Memory B cell (primary cell): ENCODE data around the gene LMAN2L.

Experiments
- ATAC-seq: fragments of 150-1000 bp; cut with Tn5 transposase; 2 replicates; pipeline ENCODE4 v1.10.0; 2021; ENCODE audit warnings: low read depth, mild to moderate bottlenecking, moderate library complexity
- DNase-seq, 2 donors: peaks; one replicate each; pipeline ENCODE4 v3.0.0; 2022; ENCODE audit warnings: low spot score in 2 of 2
- H3K27ac Mint-ChIP-seq: one replicate; pipeline ENCODE4 v1.8.0; 2022; ENCODE audit warnings: mild to moderate bottlenecking, moderate library complexity, mixed read lengths
- H3K27me3 Mint-ChIP-seq: one replicate; pipeline ENCODE4 v1.8.0; 2022; ENCODE audit warnings: mixed read lengths
- H3K36me3 Mint-ChIP-seq: one replicate; pipeline ENCODE4 v1.8.0; 2022; ENCODE audit warnings: mild to moderate bottlenecking, mixed read lengths
- H3K4me1 Mint-ChIP-seq: one replicate; pipeline ENCODE4 v1.8.0; 2022; ENCODE audit warnings: mixed read lengths
- H3K4me3 Mint-ChIP-seq: one replicate; pipeline ENCODE4 v1.8.0; 2022; ENCODE audit warnings: mild to moderate bottlenecking, moderate library complexity, mixed read lengths
- H3K9me3 Mint-ChIP-seq: one replicate; pipeline ENCODE4 v1.8.0; 2022; ENCODE audit warnings: mixed read lengths

The LMAN2L gene

DNA sequence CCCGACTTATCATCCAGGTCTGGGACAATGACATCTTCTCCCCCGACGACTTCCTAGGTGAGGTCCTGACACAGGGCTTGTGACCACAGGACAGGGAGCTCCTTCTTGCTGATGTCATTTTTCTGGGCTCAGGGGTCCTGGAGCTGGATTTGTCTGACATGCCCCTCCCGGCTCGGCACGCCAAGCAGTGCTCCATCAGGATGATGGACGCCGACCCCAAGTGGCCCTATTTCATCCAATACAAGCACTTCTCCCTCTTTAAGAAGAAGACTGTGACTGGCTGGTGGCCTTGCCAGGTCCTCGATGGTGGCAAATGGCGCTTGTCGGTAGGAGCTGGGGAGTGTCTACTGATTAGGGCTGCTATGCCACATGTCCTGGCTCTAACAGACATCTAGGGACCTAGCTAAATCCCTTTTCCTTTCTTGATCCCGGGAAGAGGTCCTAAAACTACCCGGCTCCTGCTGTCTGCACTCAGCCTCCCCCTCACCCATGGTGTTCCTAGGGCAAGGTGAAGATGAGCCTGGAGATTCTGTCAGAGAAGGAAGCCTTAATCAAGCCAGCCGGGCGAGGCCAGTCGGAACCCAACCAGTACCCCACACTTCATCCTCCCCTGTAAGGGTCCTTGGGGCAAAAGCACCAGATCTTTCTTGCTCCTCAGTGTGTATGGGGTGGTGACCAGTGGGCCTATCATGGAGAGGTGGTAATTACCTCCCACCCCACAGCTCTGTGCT, 36.7 kb downstream of the LMAN2L start:
- ATAC-seq = no peak
- H3K4me1 Mint-ChIP-seq = peaks cover 6% of the 10 kb centered on the region
- peaks cover 13% of the 10 kb centered on the region for H3K36me3 Mint-ChIP-seq
- DNase-seq = no peak
- no peak overlapping the region for H3K4me3 Mint-ChIP-seq
- no peak overlapping the region for H3K27ac Mint-ChIP-seq
- no peaks in the 10 kb centered on the region for H3K27me3 Mint-ChIP-seq
- no peaks in the 10 kb centered on the region for H3K9me3 Mint-ChIP-seq

DNA sequence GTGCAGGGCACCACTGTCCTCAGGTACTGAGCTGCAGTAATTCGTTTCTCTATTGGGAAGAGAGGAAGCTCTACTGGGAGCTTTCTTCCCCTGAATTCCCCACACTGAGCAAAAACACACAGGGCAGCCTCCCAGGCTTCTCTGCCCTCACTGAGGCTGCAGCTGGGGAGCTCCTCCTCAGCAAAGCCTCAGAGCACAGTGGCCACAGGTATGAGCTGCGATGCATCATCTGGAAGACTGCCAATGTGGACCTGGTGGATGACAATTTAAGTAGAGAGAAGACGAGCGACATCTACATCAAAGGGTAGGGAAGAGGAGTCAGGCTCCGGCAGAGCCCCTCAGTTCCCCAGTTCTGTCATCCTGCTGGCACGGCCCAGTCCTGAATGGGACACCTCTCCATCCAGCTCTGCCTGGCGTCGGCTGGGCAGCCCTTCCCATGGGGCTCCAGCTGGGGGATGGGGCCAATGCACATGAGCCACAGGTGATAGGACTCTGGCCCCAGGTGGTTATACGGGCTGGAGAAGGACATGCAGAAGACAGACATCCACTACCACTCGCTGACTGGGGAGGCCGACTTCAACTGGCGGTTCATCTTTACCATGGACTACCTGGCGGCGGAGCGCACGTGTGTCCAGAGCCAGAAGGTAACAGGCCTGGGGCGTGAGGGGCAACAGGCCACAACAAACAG, 37.6 kb downstream of the LMAN2L start:
- H3K4me1 Mint-ChIP-seq = peaks cover 6% of the 10 kb centered on the region
- H3K9me3 Mint-ChIP-seq = no peaks in the 10 kb centered on the region
- H3K4me3 Mint-ChIP-seq = no peak overlapping the region
- ATAC-seq (no peak), DNase-seq (no peak)
- H3K27me3 Mint-ChIP-seq = no peaks in the 10 kb centered on the region
- no peak overlapping the region for H3K27ac Mint-ChIP-seq
- peaks cover 13% of the 10 kb centered on the region for H3K36me3 Mint-ChIP-seq

DNA sequence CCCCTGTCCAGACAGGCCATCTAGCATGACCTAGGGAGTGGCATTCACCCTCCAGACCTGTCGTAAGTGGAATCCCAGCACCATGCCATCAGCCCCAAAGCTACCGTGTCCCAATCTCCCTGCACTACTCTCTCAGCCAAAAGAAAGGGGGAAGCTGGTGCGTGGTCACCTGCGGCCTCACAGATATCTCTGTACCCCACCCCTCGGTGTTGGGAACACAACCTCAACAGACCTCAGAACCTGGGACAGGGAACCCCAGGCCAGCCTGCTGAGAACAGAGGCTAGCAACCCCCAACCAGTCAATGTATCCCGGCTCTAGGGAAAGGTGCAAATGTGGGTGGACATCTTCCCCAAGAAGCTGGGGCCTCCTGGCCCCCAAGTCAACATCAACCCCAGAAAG, 38.2 kb downstream of the LMAN2L start:
- H3K4me1 Mint-ChIP-seq = peaks cover 6% of the 10 kb centered on the region
- no peak for DNase-seq
- H3K27me3 Mint-ChIP-seq = no peaks in the 10 kb centered on the region
- H3K4me3 Mint-ChIP-seq = no peak overlapping the region
- no peaks in the 10 kb centered on the region for H3K9me3 Mint-ChIP-seq
- no peak for ATAC-seq
- peaks cover 8% of the 10 kb centered on the region for H3K36me3 Mint-ChIP-seq
- no peak overlapping the region for H3K27ac Mint-ChIP-seq

DNA sequence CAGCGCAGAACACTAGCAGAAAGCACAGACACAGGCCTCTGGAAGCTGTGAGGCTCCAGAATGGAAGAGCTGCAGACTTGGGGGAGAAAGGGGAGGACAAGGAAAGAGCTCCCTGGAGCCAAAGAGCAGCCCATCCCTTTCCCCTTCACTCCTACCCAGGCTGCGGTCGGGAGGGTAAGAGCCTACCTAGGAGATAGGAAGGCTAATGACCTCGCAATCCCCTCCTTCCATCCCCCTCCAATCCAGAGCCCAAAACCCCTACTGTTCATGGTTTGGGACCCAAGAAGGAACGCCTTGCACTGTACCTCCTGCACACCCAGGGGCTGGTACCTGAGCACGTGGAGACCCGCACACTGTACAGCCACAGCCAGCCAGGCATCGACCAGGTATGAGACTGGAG, 39.8 kb downstream of the LMAN2L start:
- H3K4me1 Mint-ChIP-seq = peaks cover 6% of the 10 kb centered on the region
- no peak for ATAC-seq
- H3K4me3 Mint-ChIP-seq = no peak overlapping the region
- H3K27ac Mint-ChIP-seq = peak overlapping the region; percentile 7
- no peak for DNase-seq
- peaks cover 4% of the 10 kb centered on the region for H3K36me3 Mint-ChIP-seq
- H3K27me3 Mint-ChIP-seq = no peaks in the 10 kb centered on the region
- no peaks in the 10 kb centered on the region for H3K9me3 Mint-ChIP-seq

DNA sequence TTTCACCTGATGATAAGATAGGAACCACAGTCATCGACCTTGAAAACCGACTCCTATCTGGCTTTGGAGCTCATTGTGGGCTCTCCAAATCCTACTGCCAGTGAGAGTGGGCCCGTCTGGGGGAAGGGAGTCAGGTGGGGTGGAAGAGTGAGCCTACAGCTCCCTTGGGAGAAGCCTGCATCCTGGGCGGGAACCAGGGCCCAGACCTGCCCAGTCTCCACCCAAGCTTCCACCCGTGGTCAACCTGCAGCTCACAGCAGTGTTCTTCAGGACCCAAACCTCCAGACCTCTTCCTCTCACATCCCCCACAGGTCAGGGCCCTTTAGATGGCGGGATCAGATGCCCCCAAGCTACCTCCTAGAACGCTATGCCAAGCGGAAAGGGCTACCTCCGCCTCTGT, 40.2 kb downstream of the LMAN2L start:
- Mint-ChIP-seq H3K27ac (no peak overlapping the region), H3K4me1 (peaks cover 6% of the 10 kb centered on the region), H3K27me3 (no peaks in the 10 kb centered on the region), H3K4me3 (no peak overlapping the region), H3K36me3 (peaks cover 4% of the 10 kb centered on the region), H3K9me3 (no peaks in the 10 kb centered on the region)
- DNase-seq = no peak
- no peak for ATAC-seq

DNA sequence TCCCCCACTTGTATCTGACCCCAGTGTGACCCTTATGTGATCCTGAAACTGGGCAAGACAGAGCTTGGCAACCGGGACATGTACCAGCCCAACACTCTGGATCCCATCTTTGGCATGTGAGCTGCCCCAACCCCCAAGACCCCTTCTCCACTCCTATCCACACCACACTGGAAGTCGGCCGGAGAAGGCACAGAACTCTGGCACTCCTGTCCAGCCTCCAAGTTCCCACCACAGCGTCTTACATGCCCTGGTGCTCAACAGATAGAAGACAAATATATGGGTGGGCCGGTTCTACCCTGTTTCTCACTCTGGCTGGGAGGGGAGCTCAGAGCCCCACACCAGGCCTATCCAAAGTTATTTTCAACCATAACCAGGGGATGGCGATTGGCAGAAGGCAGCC, 40.8 kb downstream of the LMAN2L start:
- Mint-ChIP-seq H3K36me3 (peaks cover 2% of the 10 kb centered on the region), H3K4me3 (no peak overlapping the region), H3K27ac (no peak overlapping the region), H3K27me3 (no peaks in the 10 kb centered on the region), H3K9me3 (no peaks in the 10 kb centered on the region), H3K4me1 (peaks cover 6% of the 10 kb centered on the region)
- no peak for DNase-seq
- ATAC-seq = no peak

DNA sequence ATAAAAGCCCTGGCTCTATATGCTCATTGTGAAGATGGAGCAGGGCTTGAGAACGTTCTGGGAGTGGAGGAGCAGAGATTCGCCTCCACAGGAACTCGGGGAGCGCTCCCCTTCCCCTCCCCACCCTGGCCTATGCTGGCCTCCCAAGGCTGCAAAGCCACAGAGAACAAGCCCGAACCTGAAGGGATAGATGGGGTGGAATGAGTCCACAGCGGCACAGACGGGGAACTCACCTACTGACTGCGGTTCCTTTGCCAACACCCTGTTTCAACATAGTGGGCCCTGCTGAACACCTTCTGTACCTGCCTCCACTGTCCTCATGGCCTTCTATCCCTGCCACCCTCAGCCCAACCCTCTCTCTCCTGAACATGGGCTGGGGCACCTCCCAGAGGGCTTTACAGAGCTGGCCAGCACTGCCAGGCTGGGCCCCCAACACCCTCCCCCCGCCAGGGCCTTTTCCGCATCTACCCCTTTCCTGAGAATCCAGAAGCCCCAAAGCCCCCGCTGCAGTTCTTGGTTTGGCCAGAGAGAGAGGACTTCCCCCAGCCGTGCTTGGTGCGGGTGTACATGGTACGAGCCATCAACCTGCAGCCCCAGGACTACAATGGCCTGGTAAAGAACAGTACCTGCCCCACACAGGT, 41.5 kb downstream of the LMAN2L start:
- no peak for DNase-seq
- H3K4me3 Mint-ChIP-seq = no peak overlapping the region
- peaks cover 2% of the 10 kb centered on the region for H3K36me3 Mint-ChIP-seq
- peaks cover 6% of the 10 kb centered on the region for H3K4me1 Mint-ChIP-seq
- no peak for ATAC-seq
- no peaks in the 10 kb centered on the region for H3K27me3 Mint-ChIP-seq
- H3K9me3 Mint-ChIP-seq = no peaks in the 10 kb centered on the region
- H3K27ac Mint-ChIP-seq = no peak overlapping the region

DNA sequence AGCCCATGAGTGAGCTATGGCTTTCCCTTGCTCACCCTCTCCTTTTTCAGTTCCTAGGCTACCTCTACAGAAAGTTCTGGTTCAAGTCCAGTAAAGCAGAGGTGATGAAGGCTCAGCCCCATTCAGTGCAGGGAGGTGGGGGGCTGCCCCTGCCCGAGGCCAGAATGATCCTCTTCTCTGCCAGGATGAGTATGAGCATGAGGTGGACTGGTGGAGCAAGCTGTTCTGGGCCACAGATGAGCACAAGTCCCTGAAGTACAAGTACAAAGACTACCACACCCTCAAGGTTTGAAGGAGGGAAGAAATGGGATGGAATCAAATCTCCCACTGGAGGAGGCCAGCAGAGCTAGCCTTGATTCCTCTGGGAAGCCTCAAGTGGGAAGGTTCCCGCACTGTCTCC, 42.4 kb downstream of the LMAN2L start:
- H3K4me3 Mint-ChIP-seq = no peak overlapping the region
- DNase-seq (no peak), ATAC-seq (no peak)
- peaks cover 2% of the 10 kb centered on the region for H3K36me3 Mint-ChIP-seq
- H3K4me1 Mint-ChIP-seq = peaks cover 6% of the 10 kb centered on the region
- no peaks in the 10 kb centered on the region for H3K9me3 Mint-ChIP-seq
- no peak overlapping the region for H3K27ac Mint-ChIP-seq
- H3K27me3 Mint-ChIP-seq = no peaks in the 10 kb centered on the region

DNA sequence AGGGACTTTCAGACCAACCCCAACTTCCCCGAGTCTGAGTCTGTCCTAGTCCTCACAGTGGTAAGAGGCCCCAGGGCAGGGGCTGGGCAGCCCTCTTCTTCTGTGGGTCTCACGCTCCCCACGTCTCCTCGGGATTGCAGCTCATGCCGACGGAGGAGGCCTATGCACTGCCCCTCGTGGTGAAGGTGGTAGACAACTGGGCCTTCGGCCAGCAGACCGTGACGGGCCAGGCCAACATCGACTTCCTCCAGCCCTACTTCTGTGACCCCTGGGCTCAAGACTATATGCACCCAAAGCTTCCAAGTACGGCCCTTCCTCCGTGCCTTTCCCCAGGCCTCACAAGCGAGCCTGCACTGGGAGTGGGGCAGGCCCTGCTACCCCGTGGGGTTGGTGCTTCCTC, 44.3 kb downstream of the LMAN2L start:
- Mint-ChIP-seq H3K27me3 (no peaks in the 10 kb centered on the region), H3K27ac (peak overlapping the region; percentile 9), H3K36me3 (no peaks in the 10 kb centered on the region), H3K9me3 (no peaks in the 10 kb centered on the region), H3K4me3 (no peak overlapping the region), H3K4me1 (peaks cover 3% of the 10 kb centered on the region)
- ATAC-seq (no peak), DNase-seq (no peak)

DNA sequence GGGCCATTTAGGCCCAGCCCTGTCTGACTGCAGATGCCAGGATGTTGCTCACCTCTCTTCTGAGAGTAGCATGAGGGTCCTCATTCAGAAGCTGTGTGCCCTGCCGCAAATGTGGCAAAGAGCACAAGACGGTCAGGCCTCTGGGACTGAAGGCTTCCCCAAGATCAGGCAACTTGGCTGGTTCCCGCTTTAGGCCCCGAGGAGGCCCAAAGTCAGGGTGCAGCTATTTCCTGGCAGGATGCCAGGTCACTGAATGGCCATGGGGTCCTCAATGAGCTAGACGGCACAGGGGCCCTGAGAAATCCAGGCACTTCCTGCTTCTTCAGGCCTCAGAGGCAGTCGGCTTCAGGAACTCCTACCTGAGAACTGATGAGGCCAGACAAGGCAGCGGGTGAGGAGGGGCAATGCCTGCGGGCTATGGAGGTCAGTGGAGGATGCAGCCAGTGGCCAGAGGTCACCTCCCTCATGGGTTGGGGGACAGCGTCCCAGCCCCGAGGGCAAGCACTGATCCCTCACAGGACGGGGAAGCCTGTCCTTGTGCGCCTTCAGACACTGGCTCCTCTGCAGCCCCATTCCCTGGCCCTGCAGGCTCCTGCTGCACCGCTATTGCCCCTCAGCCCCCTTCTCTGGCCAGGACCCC, 44.9 kb downstream of the LMAN2L start:
- no peak overlapping the region for H3K4me3 Mint-ChIP-seq
- no peaks in the 10 kb centered on the region for H3K9me3 Mint-ChIP-seq
- H3K4me1 Mint-ChIP-seq = peaks cover 3% of the 10 kb centered on the region
- H3K36me3 Mint-ChIP-seq = no peaks in the 10 kb centered on the region
- no peaks in the 10 kb centered on the region for H3K27me3 Mint-ChIP-seq
- DNase-seq (no peak), ATAC-seq (no peak)
- no peak overlapping the region for H3K27ac Mint-ChIP-seq

DNA sequence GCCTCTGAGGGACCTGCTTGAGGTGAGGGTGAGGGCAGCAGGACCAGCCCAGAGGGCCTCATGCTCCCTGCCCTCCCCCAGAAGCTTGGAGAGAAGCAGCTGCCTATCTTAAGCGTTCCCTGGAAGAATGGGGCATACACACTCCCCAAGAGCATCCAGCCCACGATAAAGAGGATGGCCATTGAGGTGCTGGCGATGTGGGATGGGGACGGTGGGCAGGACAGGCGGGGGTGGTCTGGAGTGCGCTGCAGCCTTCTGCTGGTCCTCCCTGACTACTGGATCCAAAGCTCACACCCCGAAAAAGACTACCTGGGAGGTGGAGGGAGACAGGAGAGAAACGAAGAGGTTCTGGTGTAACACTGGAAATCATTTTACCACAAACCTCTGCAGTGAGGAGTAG, 45.6 kb downstream of the LMAN2L start:
- no peaks in the 10 kb centered on the region for H3K4me1 Mint-ChIP-seq
- H3K9me3 Mint-ChIP-seq = no peaks in the 10 kb centered on the region
- no peaks in the 10 kb centered on the region for H3K36me3 Mint-ChIP-seq
- no peaks in the 10 kb centered on the region for H3K27me3 Mint-ChIP-seq
- no peak overlapping the region for H3K27ac Mint-ChIP-seq
- ATAC-seq = no peak
- no peak for DNase-seq
- H3K4me3 Mint-ChIP-seq = no peak overlapping the region

DNA sequence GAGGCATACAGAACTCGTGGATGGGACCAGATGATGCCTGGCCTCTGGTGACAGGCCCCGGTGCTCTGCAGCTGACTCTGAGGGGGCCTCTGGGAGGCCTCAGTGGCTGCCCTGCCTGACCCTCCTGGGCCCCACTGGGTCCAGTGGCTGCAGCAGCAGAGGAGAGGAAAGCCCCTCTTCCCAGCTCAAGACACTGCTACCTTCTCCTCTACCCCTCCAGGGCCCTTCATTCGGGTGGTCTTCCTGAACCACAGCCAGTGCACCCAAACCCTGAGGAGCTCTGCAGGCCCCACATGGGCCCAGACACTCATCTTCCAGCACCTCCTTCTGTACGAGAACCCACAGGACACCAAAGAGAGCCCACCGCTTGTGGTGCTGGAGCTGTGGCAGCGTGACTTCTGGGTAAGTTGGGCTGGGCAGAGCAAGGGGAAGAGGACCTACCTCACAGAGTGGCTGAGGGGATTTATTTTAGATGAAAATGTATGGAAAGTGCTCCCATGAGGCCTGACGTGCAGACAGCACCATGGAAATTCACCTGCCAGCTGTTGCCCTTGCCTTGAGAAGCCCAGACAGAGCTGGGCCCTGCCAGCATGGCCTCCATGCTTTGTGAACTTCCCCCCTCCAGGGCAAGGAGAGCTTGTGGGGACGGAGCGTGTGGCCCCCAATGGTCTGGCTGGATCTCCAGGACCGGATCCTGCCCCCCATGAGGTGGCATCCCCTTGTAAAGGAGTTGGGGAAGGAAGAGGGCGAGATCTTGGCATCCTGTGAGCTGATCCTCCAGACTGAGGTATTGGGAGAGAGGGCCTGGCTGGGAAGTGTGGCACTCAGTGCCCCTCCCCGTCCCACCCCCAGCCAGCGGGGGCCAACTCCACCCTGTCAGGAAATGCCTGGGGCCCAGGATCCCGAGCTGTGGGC, 46.3 kb downstream of the LMAN2L start:
- no peak for ATAC-seq
- no peak overlapping the region for H3K4me3 Mint-ChIP-seq
- DNase-seq = no peak
- no peaks in the 10 kb centered on the region for H3K9me3 Mint-ChIP-seq
- H3K27ac Mint-ChIP-seq = no peak overlapping the region
- no peaks in the 10 kb centered on the region for H3K36me3 Mint-ChIP-seq
- no peaks in the 10 kb centered on the region for H3K27me3 Mint-ChIP-seq
- no peaks in the 10 kb centered on the region for H3K4me1 Mint-ChIP-seq

DNA sequence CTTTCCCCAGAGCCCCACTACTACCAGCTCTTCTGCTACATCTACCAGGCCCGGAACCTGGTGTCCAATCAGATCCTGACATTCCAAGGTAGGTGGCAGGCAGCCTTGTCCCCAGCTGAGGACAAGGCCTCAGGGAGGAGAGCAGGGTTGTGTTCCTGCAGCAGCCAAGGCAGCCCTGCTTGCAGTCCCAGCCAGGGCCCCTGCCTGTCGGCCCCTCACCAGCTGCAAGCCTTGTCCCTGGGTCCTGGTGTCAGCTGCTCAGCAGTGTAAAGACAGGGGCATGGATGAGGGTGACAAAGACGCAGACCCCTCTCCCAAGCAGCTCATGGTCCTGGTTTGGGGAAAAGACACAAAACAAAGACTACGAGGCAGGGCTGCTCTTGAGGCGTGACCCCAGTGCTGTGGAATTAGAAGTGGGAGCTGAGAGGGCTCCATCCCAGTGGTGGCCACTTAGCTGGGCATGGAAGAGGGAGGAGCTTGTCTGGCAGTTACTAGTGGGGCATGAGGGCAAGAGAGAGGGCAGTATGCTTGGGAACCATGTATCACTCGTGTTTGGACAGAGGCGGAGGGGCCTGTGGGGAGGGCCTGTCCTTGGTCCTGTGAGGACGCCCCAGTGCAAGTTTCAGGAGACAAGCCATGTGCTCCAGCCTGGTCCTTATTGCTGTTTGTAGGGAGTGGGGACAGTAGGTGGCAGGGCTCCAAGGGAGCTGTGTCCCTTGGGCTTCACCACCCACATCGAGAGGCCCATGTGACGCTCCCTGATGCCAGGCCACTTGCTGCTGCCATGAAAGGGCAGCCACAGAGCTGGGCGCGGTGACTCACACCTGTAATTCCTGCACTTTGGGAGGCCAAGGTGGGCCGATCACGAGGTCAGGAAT, 47.5 kb downstream of the LMAN2L start:
- no peak for DNase-seq
- H3K27ac Mint-ChIP-seq = no peak overlapping the region
- H3K4me3 Mint-ChIP-seq = no peak overlapping the region
- no peaks in the 10 kb centered on the region for H3K4me1 Mint-ChIP-seq
- H3K27me3 Mint-ChIP-seq = no peaks in the 10 kb centered on the region
- H3K9me3 Mint-ChIP-seq = no peaks in the 10 kb centered on the region
- H3K36me3 Mint-ChIP-seq = no peaks in the 10 kb centered on the region
- ATAC-seq = no peak
